Activated CD8-positive, alpha-beta memory T cell treated with anti-CD3 and anti-CD28 coated beads, Interleukin-2, amount 50 U/mL, for 48 hours (primary cell): ENCODE measurements around the gene CCDC89.

Source experiments
- DNase-seq: peaks from one replicate; pipeline ENCODE4 v3.0.0-alpha.2; 2020

CCDC89 gene

DNA sequence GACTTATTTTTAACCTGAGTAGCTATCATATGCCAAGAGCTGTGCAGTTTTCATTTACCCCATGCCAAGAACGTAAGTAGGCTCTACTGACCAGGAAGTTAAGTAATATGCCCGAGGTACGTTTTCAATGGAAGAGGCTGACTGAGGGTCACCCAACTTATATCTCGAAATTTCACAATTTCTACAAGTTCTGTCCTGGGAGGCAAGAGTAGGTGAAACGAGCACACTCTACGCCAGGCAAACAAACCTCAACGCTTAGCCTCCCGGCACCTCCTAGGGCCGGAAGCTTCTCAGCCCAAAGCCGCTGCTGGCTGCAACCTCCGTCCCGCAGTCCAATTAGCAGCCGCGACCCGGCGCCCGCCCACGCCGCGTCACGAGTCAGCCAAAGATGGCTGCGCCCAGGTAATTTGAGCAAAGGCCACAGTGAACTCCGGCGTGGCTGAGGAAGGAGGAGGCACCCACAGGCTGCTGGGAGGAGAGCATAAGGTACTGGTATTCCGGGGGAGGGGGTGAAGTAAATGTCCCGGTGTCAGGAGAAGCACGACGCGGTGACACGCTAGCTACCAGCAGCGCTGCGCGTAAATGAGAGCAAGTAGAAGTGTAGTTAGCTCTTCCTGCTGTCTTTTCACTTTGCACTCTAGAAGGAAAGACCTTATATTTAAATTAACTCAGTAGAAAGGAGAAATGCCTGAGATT lies 38.2 kb downstream of the CCDC89 start, which contains the start of gene TMEM126A:
TSS of gene TMEM126A (plus strand) at position 364 of the 696 bp plus-strand sequence. CDS start 2,289 bp downstream, outside the sequence.
- peak; percentile 97 for DNase-seq

DNA sequence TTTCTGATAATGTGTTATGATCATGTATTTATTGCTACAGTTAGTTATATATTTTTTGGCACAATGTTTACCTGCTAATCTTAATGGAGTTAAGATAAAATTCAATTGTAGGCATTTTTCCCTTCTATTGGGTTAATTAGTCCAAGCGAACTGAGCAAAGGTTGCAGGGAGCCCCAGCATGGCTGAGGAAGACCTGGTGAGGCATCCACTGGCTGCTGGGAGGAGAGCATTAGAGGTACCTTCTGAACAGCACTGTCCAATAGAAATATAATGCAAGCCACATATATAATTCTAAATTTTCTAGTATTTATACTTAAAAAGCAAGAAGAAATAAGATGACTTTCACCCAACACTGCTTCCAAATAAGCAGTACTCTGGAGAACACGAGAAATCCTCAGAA lies 38.9 kb downstream of the CCDC89 start:
- DNase-seq = no peak

DNA sequence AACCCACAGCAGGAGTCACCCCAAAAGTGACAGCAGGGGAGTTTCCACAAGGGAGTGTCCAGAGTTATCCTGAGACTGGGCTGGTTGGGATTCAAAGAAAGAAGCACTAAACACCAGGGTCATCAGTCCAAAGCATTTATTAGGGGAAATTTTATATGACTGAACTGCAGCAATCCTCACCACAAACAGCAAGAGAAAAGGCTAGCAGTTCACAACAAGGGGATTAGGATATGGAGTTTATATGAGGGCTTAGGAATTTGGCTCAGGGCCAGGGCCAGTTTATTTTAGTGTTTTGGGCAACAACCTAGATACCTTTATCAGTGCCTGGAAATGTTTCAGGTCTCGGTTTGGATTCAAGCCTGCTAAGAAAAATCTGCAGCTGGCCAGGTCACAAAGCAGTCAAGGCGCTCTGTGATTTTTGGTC lies 42.8 kb downstream of the CCDC89 start:
- no peak for DNase-seq

DNA sequence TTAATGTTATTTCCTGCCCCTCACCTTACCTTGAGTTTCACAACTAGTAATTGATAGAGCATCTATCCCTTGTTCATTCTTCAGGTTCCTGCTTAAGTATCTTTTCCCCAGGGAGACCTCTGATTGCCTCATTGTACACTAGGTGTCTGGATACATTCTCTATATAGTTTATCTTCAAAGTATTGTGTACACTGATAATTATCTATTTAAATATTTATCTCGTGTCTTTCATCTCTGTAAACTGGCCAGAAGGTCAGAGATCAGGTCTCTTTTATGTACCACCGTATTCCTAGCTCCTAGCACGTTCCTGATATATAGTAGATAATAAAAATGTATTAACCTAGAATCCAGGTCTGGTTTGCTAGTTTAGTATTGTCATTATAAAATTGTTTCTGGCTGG lies 51.2 kb downstream of the CCDC89 start:
- DNase-seq = no peak
